Mesendoderm (in vitro differentiated cells): Measurements from ENCODE around the gene PATE2.

Experiments used
- DNase-seq: peaks from one replicate; pipeline ENCODE4 v3.0.0; 2013
- H2AK5ac ChIP-seq: 2 replicates; pipeline ENCODE4 v1.6.1; 2013; ENCODE audit warnings: low read length, inconsistent platforms
- H2BK120ac ChIP-seq: 2 replicates; pipeline ENCODE4 v1.6.1; 2013; ENCODE audit warnings: low read depth, mild to moderate bottlenecking, low read length, moderate library complexity, mixed read lengths
- H2BK15ac ChIP-seq: replicated peaks from 2 replicates; pipeline ENCODE4 v1.6.1; 2013; ENCODE audit warnings: low read depth, mild to moderate bottlenecking, moderate library complexity
- H2BK5ac ChIP-seq: 2 replicates; pipeline ENCODE4 v1.6.1; 2013; ENCODE audit warnings: low read length, inconsistent platforms
- H3K18ac ChIP-seq: 2 replicates; pipeline ENCODE4 v1.6.1; 2013; ENCODE audit warnings: mild to moderate bottlenecking, low read length, mixed read lengths
- H3K23ac ChIP-seq: one replicate; pipeline ENCODE4 v1.6.1; 2013; ENCODE audit warnings: low read length
- H3K27ac ChIP-seq: 2 replicates; pipeline ENCODE4 v1.5.1; 2013; ENCODE audit warnings: low read depth, mild to moderate bottlenecking, inconsistent platforms, low read length, moderate library complexity
- H3K27me3 ChIP-seq: 2 replicates; pipeline ENCODE4 v1.6.1; 2013; ENCODE audit warnings: low read length, control low read depth, mild to moderate bottlenecking, inconsistent platforms; ENCODE audit not compliant: insufficient read depth, poor library complexity
- H3K36me3 ChIP-seq: 2 replicates; pipeline ENCODE4 v1.6.1; 2013; ENCODE audit warnings: low read length, inconsistent platforms; ENCODE audit not compliant: control insufficient read depth, insufficient read depth
- H3K4ac ChIP-seq: one replicate; pipeline ENCODE4 v1.6.1; 2013; ENCODE audit warnings: low read depth, mild to moderate bottlenecking, low read length, moderate library complexity
- H3K4me1 ChIP-seq: 2 replicates; pipeline ENCODE4 v1.6.1; 2013; ENCODE audit warnings: low read depth, low read length, inconsistent platforms; ENCODE audit not compliant: control insufficient read depth
- H3K4me2 ChIP-seq: 2 replicates; pipeline ENCODE4 v1.6.1; 2013; ENCODE audit warnings: low read length
- H3K4me3 ChIP-seq: 2 replicates; pipeline ENCODE4 v1.5.1; 2013; ENCODE audit warnings: mild to moderate bottlenecking, low read length
- H3K56ac ChIP-seq: one replicate; pipeline ENCODE4 v1.6.1; 2013; ENCODE audit warnings: low read length
- H3K79me1 ChIP-seq: 2 replicates; pipeline ENCODE4 v1.6.1; 2013; ENCODE audit warnings: low read length, inconsistent platforms
- H3K79me2 ChIP-seq: 2 replicates; pipeline ENCODE4 v1.6.1; 2013; ENCODE audit warnings: mild to moderate bottlenecking, low read length; ENCODE audit not compliant: control insufficient read depth, insufficient read depth
- H3K9ac ChIP-seq: 2 replicates; pipeline ENCODE4 v1.6.1; 2013; ENCODE audit warnings: low read length, inconsistent platforms
- H4K5ac ChIP-seq: one replicate; pipeline ENCODE4 v1.6.1; 2013; ENCODE audit warnings: low read length
- H4K8ac ChIP-seq: one replicate; pipeline ENCODE4 v1.6.1; 2013; ENCODE audit warnings: low read depth, mild to moderate bottlenecking, control low read depth, low read length, moderate library complexity
- WGBS: extraction: QIAGEN DNeasy Blood & Tissue Kit; methylation state at CpG from one replicate; pipeline ENCODE4 v1.1.7; 2013; ENCODE audit warnings: low lambda C conversion rate, missing lambda C conversion rate; ENCODE audit not compliant: insufficient coverage; ENCODE audit errors: extremely low coverage; 5-methylcytosine and 5-hydroxymethylcytosine counted together

PATE2 gene

DNA sequence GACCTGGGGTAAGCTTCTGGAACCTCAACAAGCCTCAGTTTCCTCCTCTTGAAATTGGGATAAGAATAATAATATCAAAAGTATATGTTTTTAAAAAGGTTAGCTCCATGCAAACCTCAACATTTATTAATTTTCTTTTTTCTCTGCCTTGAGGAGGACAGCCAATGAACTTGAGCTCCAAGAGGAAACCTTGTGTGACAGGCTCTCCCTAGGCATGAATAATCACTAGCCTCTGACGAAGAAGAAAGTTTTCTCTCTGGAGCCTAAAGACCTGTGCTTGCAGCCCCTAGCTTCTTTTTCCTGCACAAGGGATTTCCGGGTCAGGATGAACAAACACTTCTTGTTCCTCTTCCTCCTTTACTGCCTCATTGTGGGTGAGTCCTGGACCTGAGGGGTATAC is 9.2 kb upstream of the PATE2 start, which contains the start of gene PATE3:
PATE3 (plus strand) TSS at position 301 of the 400 bp plus-strand sequence; CDS start at position 326, 25 bp downstream.
- no peak within 1 kb of the TSS for H4K5ac ChIP-seq
- no peak within 1 kb of the TSS for H3K4me3 ChIP-seq
- H3K27ac ChIP-seq = no peak within 1 kb of the TSS
- H3K4ac ChIP-seq = no peak within 1 kb of the TSS
- no peaks in the 10 kb centered on the region for H3K79me2 ChIP-seq
- H2BK120ac ChIP-seq = no peak within 1 kb of the TSS
- no peak within 1 kb of the TSS for H3K9ac ChIP-seq
- H3K56ac ChIP-seq = no peak within 1 kb of the TSS
- no peaks in the 10 kb centered on the region for H3K36me3 ChIP-seq
- H3K27me3 ChIP-seq = peaks cover 1% of the 10 kb centered on the region
- no peak within 1 kb of the TSS for H3K18ac ChIP-seq
- DNase-seq = no peak
- no peak within 1 kb of the TSS for H2AK5ac ChIP-seq
- H4K8ac ChIP-seq = no peak within 1 kb of the TSS
- H3K4me2 ChIP-seq = no peak within 1 kb of the TSS
- no peak within 1 kb of the TSS for H2BK5ac ChIP-seq
- H2BK15ac ChIP-seq = no peak within 1 kb of the TSS
- no peaks in the 10 kb centered on the region for H3K4me1 ChIP-seq
- H3K79me1 ChIP-seq = no peaks in the 10 kb centered on the region
- no CpG with 5 or more reads among the region's 2 CpGs for whole genome bisulfite sequencing
- H3K23ac ChIP-seq = no peak within 1 kb of the TSS

DNA sequence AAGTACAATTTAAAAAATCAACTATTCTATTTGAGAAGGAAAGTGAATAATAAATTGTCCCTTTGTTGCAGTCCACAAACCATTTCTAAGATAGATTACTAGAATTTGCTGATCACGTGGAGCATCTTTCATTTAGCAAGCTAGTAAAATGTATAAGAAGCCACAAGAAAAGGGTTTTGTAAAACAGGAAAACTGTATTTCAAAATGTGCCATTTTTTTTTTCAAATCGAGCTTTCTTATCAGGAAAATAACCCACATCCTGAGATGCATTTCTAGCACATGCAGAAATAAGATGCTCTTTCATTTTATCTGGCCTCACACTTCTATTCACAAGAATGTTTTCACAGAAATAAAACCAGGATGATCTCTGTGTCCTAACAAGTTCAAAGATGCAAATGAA is 6.0 kb upstream of the PATE2 start:
- Histone ChIP-seq H3K79me2 (no peaks in the 10 kb centered on the region), H3K4me1 (no peaks in the 10 kb centered on the region), H3K56ac (no peak overlapping the region), H3K4ac (no peak overlapping the region), H2BK5ac (no peak overlapping the region), H3K18ac (no peak overlapping the region), H3K9ac (no peak overlapping the region), H3K4me2 (no peak overlapping the region), H3K36me3 (no peaks in the 10 kb centered on the region), H3K79me1 (no peaks in the 10 kb centered on the region), H3K27me3 (peaks cover 1% of the 10 kb centered on the region), H4K5ac (no peak overlapping the region), H2BK120ac (no peak overlapping the region), H2BK15ac (no peak overlapping the region), H3K23ac (no peak overlapping the region), H4K8ac (no peak overlapping the region), H3K27ac (no peak overlapping the region), H2AK5ac (no peak overlapping the region), H3K4me3 (no peak overlapping the region)
- no peak for DNase-seq
- WGBS = no CpG with 5 or more reads among the region's 2 CpGs

DNA sequence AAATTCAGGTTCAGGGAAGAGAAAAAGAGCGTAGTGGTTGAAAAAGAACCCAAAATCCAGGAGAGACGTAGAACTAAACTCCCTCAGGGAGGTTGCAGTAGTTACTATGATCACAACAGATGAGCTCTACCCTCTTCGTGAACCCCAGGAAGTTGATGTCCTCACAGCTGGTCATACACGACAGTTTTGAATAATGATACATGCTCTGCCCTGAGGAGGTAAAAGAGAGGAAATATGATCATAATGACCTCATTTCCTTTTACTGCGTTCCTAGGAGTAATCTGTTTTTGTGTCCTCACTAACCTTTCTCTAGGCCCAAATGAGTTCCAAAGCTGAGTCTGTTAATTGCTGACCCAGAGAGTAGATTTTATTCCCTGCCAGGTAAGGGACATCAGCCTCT is 1.3 kb downstream of the PATE2 start:
- H2BK120ac ChIP-seq = no peak overlapping the region
- no peak overlapping the region for H4K5ac ChIP-seq
- no peaks in the 10 kb centered on the region for H3K4me1 ChIP-seq
- H3K4me2 ChIP-seq = no peak overlapping the region
- H3K4me3 ChIP-seq = no peak overlapping the region
- H3K56ac ChIP-seq = no peak overlapping the region
- H4K8ac ChIP-seq = no peak overlapping the region
- no peak for DNase-seq
- no peak overlapping the region for H3K18ac ChIP-seq
- no peak overlapping the region for H3K4ac ChIP-seq
- H3K27ac ChIP-seq = no peak overlapping the region
- no peak overlapping the region for H2AK5ac ChIP-seq
- H3K36me3 ChIP-seq = no peaks in the 10 kb centered on the region
- H3K9ac ChIP-seq = no peak overlapping the region
- WGBS = no CpG with 5 or more reads among the region's 5 CpGs
- no peaks in the 10 kb centered on the region for H3K79me1 ChIP-seq
- H2BK15ac ChIP-seq = no peak overlapping the region
- H3K23ac ChIP-seq = no peak overlapping the region
- H3K27me3 ChIP-seq = no peaks in the 10 kb centered on the region
- no peak overlapping the region for H2BK5ac ChIP-seq
- H3K79me2 ChIP-seq = no peaks in the 10 kb centered on the region

DNA sequence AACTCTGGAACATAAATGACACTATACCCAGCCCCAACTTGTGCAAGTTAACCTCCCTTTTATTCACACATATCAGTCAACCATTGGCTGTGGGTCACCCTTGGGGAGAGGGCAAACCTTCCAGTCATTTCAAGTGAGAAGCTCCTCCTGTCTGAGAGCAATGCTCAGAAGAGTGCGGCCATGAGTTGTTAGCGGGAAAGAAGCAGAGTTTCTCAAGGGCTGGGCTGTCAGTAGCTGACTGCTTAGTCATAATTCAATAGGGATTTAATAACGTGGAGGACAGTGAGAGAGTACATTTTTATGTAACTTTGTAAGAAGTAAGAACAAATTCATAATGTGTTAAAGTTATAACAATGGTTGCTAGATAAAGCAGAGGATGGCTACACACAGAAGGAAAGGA is 5.1 kb downstream of the PATE2 start:
- H3K18ac ChIP-seq = no peak overlapping the region
- H3K23ac ChIP-seq = no peak overlapping the region
- WGBS = no CpG with 5 or more reads among the region's 3 CpGs

DNA sequence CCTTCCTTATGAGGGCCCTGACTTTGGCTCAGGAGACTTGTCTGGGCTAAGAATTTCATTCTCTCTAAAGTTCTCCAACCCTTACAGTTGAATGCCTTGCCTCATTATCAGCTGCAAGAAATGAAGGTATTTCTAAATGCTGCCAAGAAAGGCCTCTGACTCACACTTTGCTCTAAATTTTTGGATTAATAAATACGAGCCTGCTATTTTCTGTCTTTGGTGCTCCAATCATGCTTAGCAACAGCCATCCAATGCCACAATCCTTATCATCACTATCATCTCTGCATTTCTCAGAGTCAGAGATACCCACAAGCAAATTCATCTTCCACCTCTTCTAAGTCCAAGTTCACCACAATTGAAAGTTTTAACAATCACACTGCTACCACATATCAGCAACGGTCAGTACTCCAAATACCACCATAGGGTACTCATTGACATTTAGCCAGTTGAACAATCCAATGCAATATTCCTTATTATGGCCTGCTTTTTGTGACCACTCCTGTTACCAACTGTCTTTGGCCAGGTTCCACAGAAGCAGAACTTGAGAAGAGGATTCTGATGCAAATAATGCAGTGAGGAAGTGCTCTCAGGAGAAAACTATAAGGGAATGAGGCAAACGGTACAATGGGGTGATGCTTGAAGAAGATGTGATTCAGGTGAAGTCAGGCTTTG is 5.7 kb downstream of the PATE2 start:
- Histone ChIP-seq H3K4me3 (no peak overlapping the region), H3K79me2 (no peaks in the 10 kb centered on the region), H2BK15ac (no peak overlapping the region), H3K27ac (no peak overlapping the region), H4K8ac (no peak overlapping the region), H3K23ac (no peak overlapping the region), H3K56ac (no peak overlapping the region), H3K4ac (no peak overlapping the region), H2BK5ac (no peak overlapping the region), H3K18ac (no peak overlapping the region), H3K79me1 (no peaks in the 10 kb centered on the region), H2BK120ac (no peak overlapping the region), H3K27me3 (no peaks in the 10 kb centered on the region), H4K5ac (no peak overlapping the region), H3K4me1 (no peaks in the 10 kb centered on the region), H3K36me3 (no peaks in the 10 kb centered on the region), H2AK5ac (no peak overlapping the region), H3K9ac (no peak overlapping the region), H3K4me2 (no peak overlapping the region)
- no peak for DNase-seq
- no CpG with 5 or more reads among the region's 3 CpGs for WGBS

More for the DNA sequence above, 5.1 kb downstream of the PATE2 start:
- Histone ChIP-seq H4K8ac (no peak overlapping the region), H3K9ac (no peak overlapping the region), H2BK15ac (no peak overlapping the region), H3K4me2 (no peak overlapping the region), H2AK5ac (no peak overlapping the region), H3K79me1 (no peaks in the 10 kb centered on the region), H3K4ac (no peak overlapping the region), H3K4me1 (no peaks in the 10 kb centered on the region), H2BK120ac (no peak overlapping the region), H3K27me3 (no peaks in the 10 kb centered on the region), H2BK5ac (no peak overlapping the region), H3K56ac (no peak overlapping the region), H3K4me3 (no peak overlapping the region), H3K79me2 (no peaks in the 10 kb centered on the region), H3K36me3 (no peaks in the 10 kb centered on the region), H3K27ac (no peak overlapping the region), H4K5ac (no peak overlapping the region)
- DNase-seq = no peak

DNA sequence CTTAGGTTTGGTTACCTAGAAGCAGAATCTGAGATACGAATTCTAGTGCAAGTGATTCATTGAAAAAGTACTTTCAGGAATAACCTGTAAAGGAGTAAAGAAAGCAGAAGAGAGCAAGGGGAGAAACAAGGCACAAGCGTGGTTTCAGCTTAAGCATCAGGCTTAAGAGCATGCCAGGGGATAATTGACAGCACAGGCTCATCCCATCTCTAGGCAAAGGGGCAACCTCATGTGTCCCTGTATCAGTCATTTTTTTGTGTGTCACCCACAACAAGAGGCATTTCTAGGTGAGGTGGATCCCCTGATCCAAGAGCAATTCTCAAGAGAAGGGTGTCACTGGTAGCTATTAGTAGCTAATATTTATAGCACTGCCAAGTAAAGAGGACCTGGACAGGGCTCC is 8.0 kb downstream of the PATE2 start:
- H3K36me3 ChIP-seq = no peaks in the 10 kb centered on the region
- H3K27me3 ChIP-seq = no peaks in the 10 kb centered on the region
- H2BK120ac ChIP-seq = no peak overlapping the region
- no peak overlapping the region for H3K27ac ChIP-seq
- H2BK15ac ChIP-seq = no peak overlapping the region
- no peak overlapping the region for H4K5ac ChIP-seq
- no peak overlapping the region for H2AK5ac ChIP-seq
- H3K4me2 ChIP-seq = no peak overlapping the region
- H4K8ac ChIP-seq = no peak overlapping the region
- H3K56ac ChIP-seq = no peak overlapping the region
- H2BK5ac ChIP-seq = no peak overlapping the region
- no peak overlapping the region for H3K23ac ChIP-seq
- H3K9ac ChIP-seq = no peak overlapping the region
- no peak overlapping the region for H3K18ac ChIP-seq
- DNase-seq = no peak
- no peaks in the 10 kb centered on the region for H3K79me1 ChIP-seq
- no peaks in the 10 kb centered on the region for H3K4me1 ChIP-seq
- H3K79me2 ChIP-seq = no peaks in the 10 kb centered on the region
- H3K4ac ChIP-seq = no peak overlapping the region
- H3K4me3 ChIP-seq = no peak overlapping the region
- no CpG with 5 or more reads among the region's 2 CpGs for WGBS
